Uterus (tissue), 4 donors: ENCODE measurements around the gene METTL24. TPM values are rescaled to one million over a fixed set of nuclear protein-coding genes. Genes with fewer than 3 reads are reported as not detected.

Source experiments
- DNase-seq, 2 donors: peaks; one replicate each; pipeline ENCODE4 v3.0.0-alpha.2; 2019 to 2020
- H3K27ac ChIP-seq, 2 donors: fragments of 200-600 bp; sonication (generic); 1 replicate in 1 of 2; 2 replicates in 1 of 2; pipeline ENCODE4 v1.5.1; 2016 to 2018
- H3K27me3 ChIP-seq, 2 donors: fragments of 200-600 bp; sonication (generic); one replicate each; pipeline ENCODE4 v1.5.1; 2018 to 2019; ENCODE audit warnings: control low read depth in 1 of 2
- H3K36me3 ChIP-seq, 2 donors: fragments of 200-600 bp; sonication (generic); one replicate each; pipeline ENCODE4 v1.5.1; 2019; ENCODE audit warnings: control low read depth in 1 of 2
- H3K4me1 ChIP-seq, 2 donors: fragments of 200-600 bp; sonication (generic); one replicate each; pipeline ENCODE4 v1.5.1; 2018 to 2019; ENCODE audit warnings: control low read depth in 1 of 2
- H3K4me3 ChIP-seq, 2 donors: fragments of 200-600 bp; sonication (generic); 1 replicate in 1 of 2; 2 replicates in 1 of 2; pipeline ENCODE4 v1.5.1; 2018 to 2019; ENCODE audit warnings: mild to moderate bottlenecking in 1 of 2
- H3K9me3 ChIP-seq, 2 donors: fragments of 200-600 bp; sonication (generic); one replicate each; pipeline ENCODE4 v1.5.1; 2019; ENCODE audit warnings: control low read depth in 1 of 2
- POLR2A ChIP-seq, 2 donors: fragments of 450-650 bp; IDR thresholded peaks; one replicate each; pipeline ENCODE4 v1.6.1; 2016; ENCODE audit warnings: antibody characterized with exemption in 2 of 2, mild to moderate bottlenecking in 1 of 2, moderate library complexity in 1 of 2
- intact Hi-C: fragments of 100-400 bp; cut with DNase I; formaldehyde crosslinking; loops from one replicate; pipeline ENCODE4 v1.15.1; 2023; ENCODE audit warnings: low total_unique reads
- total RNA-seq, 4 donors: library from RNA; depleted of rRNA in 3 of 4; stranded (reverse); fragments of >200 nt in 3 of 4; gene quantifications; one replicate each; pipeline versions ENCODE4 v1.1.0 to v1.2.4, GENCODE V29; 2014 to 2023
- TF ChIP-seq, protein P1 (sequence below), 4 experiments: fragments of 200-600 bp in 2 of 4; fragments of 450-650 bp in 2 of 4; sonication (generic) in 2 of 4; IDR thresholded peaks; one replicate each; pipeline ENCODE4 v1.5.1; 2016 to 2019; ENCODE audit warnings: antibody characterized with exemption in 4 of 4, mild to moderate bottlenecking in 2 of 4, moderate library complexity in 1 of 4
- donor health status: DM: yes; HTN: yes; CAD: no.

Gene METTL24
- total RNA-seq, 4 donors from 2014 or later: 18.0 to 47.2 (median 30.7) TPM; not detected in 1

DNA sequence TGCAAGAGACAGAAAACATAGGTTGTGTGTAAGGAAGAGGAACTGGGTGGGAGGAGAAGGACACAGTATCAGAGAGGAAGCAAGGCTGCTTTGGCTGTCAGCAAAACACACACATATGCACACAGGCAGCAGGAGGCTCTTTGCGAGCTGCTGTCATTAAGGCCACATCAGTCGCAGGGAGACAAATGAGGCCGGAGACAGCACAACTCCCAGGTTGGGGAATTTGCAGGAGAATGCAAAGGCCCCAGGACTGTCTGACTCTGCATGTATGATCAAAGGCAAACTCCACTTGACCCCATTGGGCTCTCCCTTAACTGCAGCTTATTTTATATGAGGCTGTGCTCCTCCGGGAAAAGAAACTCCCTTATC lies 35.3 kb downstream of the METTL24 start:
- DNase-seq: no peak
- peaks cover 0 to 17% of the 10 kb centered on the region in 2 donors for H3K4me1 ChIP-seq
- H3K4me3 ChIP-seq: no peak overlapping the region
- peak overlapping the region; percentile 61 to 83 for H3K27ac ChIP-seq
- TF ChIP-seq, protein P1, sequence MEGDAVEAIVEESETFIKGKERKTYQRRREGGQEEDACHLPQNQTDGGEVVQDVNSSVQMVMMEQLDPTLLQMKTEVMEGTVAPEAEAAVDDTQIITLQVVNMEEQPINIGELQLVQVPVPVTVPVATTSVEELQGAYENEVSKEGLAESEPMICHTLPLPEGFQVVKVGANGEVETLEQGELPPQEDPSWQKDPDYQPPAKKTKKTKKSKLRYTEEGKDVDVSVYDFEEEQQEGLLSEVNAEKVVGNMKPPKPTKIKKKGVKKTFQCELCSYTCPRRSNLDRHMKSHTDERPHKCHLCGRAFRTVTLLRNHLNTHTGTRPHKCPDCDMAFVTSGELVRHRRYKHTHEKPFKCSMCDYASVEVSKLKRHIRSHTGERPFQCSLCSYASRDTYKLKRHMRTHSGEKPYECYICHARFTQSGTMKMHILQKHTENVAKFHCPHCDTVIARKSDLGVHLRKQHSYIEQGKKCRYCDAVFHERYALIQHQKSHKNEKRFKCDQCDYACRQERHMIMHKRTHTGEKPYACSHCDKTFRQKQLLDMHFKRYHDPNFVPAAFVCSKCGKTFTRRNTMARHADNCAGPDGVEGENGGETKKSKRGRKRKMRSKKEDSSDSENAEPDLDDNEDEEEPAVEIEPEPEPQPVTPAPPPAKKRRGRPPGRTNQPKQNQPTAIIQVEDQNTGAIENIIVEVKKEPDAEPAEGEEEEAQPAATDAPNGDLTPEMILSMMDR (IDR thresholded peaks at IDR 0.05): no peak
- TF ChIP-seq POLR2A (IDR thresholded peaks at IDR 0.05): no peak
- H3K9me3 ChIP-seq: no peaks in the 10 kb centered on the region
- no peaks in the 10 kb centered on the region for H3K27me3 ChIP-seq
- intact Hi-C loops: no loop called here
- H3K36me3 ChIP-seq: no peaks in the 10 kb centered on the region

DNA sequence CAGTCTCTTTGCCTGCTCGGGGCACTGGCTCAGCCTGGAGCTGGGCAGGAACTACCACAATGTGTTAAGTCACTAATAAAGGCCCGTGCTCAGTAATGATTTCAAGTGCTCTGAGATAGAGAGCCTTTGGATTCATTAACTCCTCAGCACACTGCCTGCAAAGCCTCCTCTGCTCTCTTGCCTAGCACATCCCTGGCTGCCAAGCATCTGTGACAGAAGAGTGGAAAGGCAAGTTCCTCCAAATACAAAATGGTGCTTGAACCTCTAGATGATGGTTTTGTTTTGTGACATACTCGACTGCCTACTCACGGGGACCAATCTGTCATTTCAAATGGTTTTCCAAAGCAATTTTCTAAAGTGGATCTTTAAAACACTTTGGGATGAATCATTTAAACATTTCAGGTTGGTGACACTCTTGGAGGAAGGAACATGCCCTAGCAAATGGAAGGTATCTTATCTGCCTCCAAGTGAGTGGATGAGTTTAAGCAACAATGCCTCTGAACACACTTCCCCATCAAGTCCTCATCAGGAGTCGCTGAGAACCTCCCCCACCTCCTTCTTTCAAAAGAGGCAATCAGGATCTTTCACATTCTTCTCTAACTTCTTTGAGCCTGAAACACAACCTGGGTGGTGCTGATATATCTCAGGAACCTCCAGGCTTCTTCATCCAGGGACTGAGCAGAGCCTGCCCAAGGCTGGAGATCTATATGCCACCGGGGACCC lies 35.8 kb downstream of the METTL24 start:
- no peak for DNase-seq
- Histone ChIP-seq H3K4me1 (peaks cover 0 to 17% of the 10 kb centered on the region in 2 donors), H3K9me3 (no peaks in the 10 kb centered on the region), H3K27ac (peak overlapping the region; percentile 61 to 83), H3K27me3 (no peaks in the 10 kb centered on the region), H3K36me3 (no peaks in the 10 kb centered on the region), H3K4me3 (no peak overlapping the region)
- TF ChIP-seq, protein P1 (IDR thresholded peaks at IDR 0.05): no peak
- no peak for TF ChIP-seq POLR2A (IDR thresholded peaks at IDR 0.05)
- intact Hi-C loops: no loop called here

DNA sequence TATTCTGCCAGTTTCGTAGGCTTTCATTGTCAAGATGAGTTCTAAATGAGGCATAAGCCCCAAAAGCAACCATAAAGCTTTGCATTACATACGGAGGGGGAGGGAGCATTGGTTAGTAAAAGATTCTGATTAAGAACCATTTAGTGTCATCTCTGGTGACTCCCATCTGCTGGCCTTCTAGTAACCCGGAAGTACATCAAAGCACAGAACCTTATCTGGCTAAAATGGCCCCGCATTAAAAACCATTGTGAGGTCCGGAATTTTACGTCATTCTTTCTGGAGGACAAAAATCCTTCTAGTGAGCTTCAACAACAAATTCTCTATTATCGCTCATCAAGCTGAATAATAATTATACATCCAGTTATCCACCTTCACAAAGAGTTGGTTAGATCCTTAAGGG lies 37.8 kb downstream of the METTL24 start:
- no peaks in the 10 kb centered on the region for H3K27me3 ChIP-seq
- H3K27ac ChIP-seq: no peak overlapping the region
- intact Hi-C loops: no loop called here
- no peaks in the 10 kb centered on the region for H3K9me3 ChIP-seq
- H3K4me3 ChIP-seq: no peak overlapping the region
- peaks cover 0 to 13% of the 10 kb centered on the region in 2 donors for H3K4me1 ChIP-seq
- DNase-seq: no peak
- no peaks in the 10 kb centered on the region for H3K36me3 ChIP-seq
- no peak for TF ChIP-seq POLR2A (IDR thresholded peaks at IDR 0.05)
- TF ChIP-seq, protein P1 (IDR thresholded peaks at IDR 0.05): no peak

- Histone ChIP-seq H3K36me3 (no peaks in the 10 kb centered on the region), H3K4me3 (no peak overlapping the region), H3K27ac (no peak overlapping the region), H3K4me1 (peaks cover 0 to 11% of the 10 kb centered on the region in 2 donors), H3K9me3 (no peaks in the 10 kb centered on the region), H3K27me3 (no peaks in the 10 kb centered on the region)
- TF ChIP-seq, protein P1 (IDR thresholded peaks at IDR 0.05): no peak
- TF ChIP-seq POLR2A (IDR thresholded peaks at IDR 0.05): no peak
- DNase-seq: no peak
- intact Hi-C loops: no loop called here
These were observed 38.3 kb downstream of the METTL24 start for GRCh38 chr6:110319843-110320242.

DNA sequence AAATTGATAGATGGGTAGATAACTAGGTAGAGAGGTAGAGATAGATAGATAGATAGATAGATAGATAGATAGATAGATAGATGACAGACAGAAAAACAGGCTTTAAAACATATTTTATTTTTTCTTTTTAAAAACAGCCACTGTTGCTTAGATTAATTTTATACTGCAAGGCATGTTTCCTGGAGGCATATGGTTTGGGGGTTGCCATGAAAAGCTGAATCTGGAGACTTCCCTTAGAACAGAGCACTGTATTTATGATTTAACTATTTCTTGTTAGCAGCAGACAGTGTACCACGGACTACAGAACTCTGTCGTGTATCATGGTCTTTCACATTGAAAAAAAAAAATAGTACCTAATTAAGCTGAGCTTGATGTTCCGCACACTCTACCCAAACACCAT lies 38.8 kb downstream of the METTL24 start:
- Histone ChIP-seq H3K4me3 (no peak overlapping the region), H3K4me1 (peaks cover 0 to 8% of the 10 kb centered on the region in 2 donors), H3K27me3 (no peaks in the 10 kb centered on the region), H3K36me3 (no peaks in the 10 kb centered on the region), H3K27ac (no peak overlapping the region), H3K9me3 (no peaks in the 10 kb centered on the region)
- intact Hi-C loops: no loop called here
- TF ChIP-seq POLR2A (IDR thresholded peaks at IDR 0.05): no peak
- TF ChIP-seq, protein P1 (IDR thresholded peaks at IDR 0.05): no peak
- DNase-seq: no peak
